Upper lobe of left lung (tissue), 4 donors: ENCODE data around the gene ABLIM2.

Experiments
- CTCF ChIP-seq, 6 experiments: fragments of 450-650 bp in 4 of 6; fragments of 200-600 bp in 2 of 6; sonication (generic) in 2 of 6; IDR thresholded peaks; one replicate each; pipeline ENCODE4 v1.5.1; 2016 to 2019; ENCODE audit warnings: antibody characterized with exemption in 6 of 6
- EP300 ChIP-seq, 4 donors: sonication (generic); formaldehyde crosslinking; IDR thresholded peaks; one replicate each; pipeline ENCODE4 v1.5.1; 2017; ENCODE audit warnings: antibody characterized with exemption in 4 of 4, control low read depth in 2 of 4
- POLR2A ChIP-seq, 4 donors: fragments of 450-650 bp; IDR thresholded peaks; one replicate each; pipeline ENCODE4 v1.5.1; 2016 to 2017; ENCODE audit warnings: antibody characterized with exemption in 4 of 4, mild to moderate bottlenecking in 2 of 4
- POLR2AphosphoS5 ChIP-seq, 2 donors: sonication (generic); formaldehyde crosslinking; IDR thresholded peaks; one replicate each; pipeline ENCODE4 v1.5.1; 2017; ENCODE audit warnings: antibody characterized with exemption in 2 of 2

DNA sequence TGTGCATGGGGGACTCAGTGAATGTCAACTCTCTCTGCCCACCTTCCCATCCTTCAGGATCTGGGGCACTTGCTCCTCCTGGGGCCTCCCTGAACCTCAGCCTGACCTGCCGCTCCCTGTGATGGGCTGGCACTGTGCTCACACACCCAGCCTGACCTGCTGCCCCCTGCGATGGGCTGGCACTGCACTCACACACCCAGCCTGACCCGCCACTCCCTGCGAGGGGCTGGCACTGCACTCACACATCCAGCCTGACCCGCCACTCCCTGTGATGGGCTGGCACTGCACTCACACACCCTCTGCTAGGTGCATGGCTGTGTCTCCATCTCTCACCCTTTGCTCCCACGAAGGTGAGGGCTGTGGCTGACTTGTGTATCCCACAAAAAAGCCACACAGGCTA is 103.4 kb downstream of the ABLIM2 start:
- no peak for TF ChIP-seq POLR2A (IDR thresholded peaks at IDR 0.05)
- TF ChIP-seq CTCF (IDR thresholded peaks at IDR 0.05), result no peak
- no peak for TF ChIP-seq EP300 (IDR thresholded peaks at IDR 0.05)
- TF ChIP-seq POLR2AphosphoS5 (IDR thresholded peaks at IDR 0.05), result no peak
